ENCODE data around the gene OR10A2.
"Not testable (repeated sequence)": the region's sequence is repeated elsewhere in the genome, so short reads cannot be mapped to it uniquely, and the experiment has no call there.

OR10A2 gene, protein sequence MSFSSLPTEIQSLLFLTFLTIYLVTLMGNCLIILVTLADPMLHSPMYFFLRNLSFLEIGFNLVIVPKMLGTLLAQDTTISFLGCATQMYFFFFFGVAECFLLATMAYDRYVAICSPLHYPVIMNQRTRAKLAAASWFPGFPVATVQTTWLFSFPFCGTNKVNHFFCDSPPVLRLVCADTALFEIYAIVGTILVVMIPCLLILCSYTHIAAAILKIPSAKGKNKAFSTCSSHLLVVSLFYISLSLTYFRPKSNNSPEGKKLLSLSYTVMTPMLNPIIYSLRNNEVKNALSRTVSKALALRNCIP

GRCh38 chr11:6862961-6863360 lies at the start of gene OR10A2:
Gene OR10A2 (plus strand): TSS chr11:6863057. CDS start chr11:6869755, 6,698 bp downstream.
- DNase-seq, result no peak

GRCh38 chr11:6813656-6814055 lies 49.2 kb upstream of the OR10A2 start:
- no peak for DNase-seq

DNA sequence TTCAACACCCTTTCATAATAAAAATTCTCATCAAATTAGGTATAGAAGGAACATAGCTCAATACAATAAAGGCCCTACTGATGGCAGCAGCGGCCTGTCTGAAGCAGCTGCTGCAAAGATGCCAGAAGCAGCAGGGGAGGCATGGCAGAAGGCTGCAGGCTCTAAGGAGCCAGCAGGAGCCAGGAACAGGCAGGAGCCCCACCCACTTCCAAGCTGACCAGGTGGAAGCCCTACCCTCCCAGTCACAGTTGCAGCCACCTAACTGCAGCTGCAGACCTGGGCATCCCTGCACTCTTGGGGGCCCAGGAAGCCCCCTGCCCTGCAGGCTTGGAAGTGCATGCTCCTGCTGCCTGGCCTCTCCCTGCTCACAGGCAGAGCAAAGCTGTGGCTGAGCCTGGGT lies 45.2 kb upstream of the OR10A2 start:
- no peak for DNase-seq

DNA sequence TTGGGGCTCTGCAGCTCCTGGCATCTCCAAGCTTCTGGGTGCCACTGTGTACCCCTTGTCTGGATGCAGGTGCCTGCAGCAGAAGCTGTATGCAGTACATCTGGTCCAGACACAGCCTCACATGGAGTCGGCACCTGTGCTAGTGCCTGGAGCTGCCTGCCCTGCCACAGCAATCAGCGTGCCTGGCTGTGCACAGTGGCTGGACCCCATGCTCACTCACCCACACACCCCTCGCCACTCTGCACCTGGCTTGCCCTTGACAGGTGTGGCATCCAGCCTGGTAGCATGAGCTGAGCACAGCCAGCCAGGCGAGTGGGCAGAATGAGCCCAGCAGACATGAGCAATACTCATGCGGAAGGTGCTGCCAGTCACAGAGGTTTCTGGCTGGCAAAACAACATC lies 43.9 kb upstream of the OR10A2 start:
- no peak for DNase-seq

- DNase-seq, result no peak
Measured at GRCh38 chr11:6824136-6824823, 38.6 kb upstream of the OR10A2 start.

GRCh38 chr11:6825231-6825744 lies 37.6 kb upstream of the OR10A2 start:
- no peak for DNase-seq

DNA sequence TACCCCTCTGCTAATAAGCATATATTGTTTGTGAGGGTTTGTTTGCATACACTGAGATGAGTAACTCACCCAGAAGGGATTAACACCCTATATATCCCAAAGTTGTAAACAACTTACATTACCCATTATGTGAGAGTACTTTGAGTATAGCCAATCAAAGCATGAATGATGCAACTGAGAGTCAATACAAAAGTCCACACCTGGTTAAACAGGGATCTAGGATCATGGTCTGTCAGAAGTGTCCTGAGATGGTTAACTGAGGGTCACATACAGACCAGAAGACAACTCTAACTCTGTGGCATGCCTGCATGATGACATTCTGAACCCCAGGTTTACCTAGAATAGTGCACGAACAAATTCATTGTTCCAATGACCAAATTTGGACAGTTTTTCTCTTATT lies 34.8 kb upstream of the OR10A2 start:
- DNase-seq, result no peak

DNA sequence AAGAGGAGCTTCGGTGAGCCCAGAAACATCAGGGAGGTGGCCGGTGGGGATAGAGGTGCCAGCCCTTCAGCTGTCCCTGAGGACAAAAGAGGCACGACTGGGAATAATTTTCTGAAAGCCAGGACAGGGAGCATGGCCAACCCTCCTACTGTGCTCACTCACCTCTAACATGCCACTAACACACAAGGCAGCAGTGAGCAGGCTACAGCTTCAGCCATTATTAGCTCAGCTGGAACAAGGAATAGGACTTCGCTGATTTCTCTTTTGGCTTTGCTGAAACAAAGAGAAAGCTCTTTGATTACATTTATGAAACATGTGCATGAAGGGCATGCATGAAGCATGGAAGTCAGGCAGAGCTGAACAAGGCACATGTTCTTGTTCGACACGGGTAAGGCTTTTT lies 29.5 kb upstream of the OR10A2 start:
- no peak for DNase-seq

DNA sequence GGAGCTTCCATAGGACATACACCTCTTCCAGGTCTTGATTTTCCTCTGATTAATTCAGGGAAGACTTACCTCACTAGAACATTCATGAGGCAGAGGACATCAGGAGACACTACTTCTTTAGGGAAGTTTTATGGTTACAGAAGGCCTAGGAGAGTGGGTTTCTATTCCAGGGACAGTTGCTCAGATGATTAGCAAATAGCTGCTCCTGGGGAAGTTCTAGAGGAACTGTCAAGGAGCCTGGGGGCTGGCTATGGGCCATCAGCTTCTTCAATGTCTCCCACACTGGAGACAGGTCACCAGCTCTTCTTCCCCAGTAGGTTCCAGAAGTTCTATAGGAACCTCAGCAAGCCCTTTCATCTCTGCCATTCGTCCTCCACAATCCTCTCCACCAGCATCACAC lies 28.8 kb upstream of the OR10A2 start:
- no peak for DNase-seq

DNA sequence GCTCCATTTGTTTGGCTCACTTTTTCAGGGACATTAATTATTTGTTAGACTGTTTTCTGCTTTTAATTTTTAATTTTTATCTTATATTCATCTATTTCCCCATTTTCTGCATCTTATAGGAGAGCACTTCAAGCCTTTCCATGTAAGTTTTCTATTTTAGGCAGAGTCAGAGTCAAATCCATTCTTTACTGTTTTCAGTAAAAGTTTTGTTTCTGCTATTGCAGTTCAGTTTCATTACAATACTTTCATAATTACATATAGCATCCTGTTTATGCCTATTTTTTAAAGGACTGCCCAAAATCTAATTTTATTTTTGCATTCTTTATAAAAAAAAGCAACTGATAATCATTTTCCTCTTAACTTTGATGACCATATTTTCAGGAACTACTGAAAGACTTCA lies 21.2 kb upstream of the OR10A2 start:
- no peak for DNase-seq

GRCh38 chr11:6843670-6844069 lies 19.2 kb upstream of the OR10A2 start:
- DNase-seq, result no peak

DNA sequence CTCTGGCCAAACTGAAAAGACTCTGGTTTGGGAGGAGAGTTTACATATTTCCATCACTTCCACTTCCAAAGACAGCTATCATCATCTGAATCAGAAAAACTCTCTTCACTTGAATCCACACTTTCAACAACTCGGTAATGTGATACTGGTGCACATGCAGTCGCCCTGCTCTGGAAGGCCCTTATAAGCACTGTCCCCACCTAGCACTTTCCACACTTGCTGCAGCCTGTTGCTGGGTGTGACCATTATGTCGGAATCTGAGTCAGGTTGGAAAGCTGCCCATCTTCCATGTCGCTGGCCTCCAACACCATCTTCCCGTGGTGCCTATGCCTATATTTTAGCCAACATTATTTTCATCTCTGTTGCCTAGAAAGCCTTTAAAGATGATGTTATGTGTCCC lies 18.5 kb upstream of the OR10A2 start:
- no peak for DNase-seq

DNA sequence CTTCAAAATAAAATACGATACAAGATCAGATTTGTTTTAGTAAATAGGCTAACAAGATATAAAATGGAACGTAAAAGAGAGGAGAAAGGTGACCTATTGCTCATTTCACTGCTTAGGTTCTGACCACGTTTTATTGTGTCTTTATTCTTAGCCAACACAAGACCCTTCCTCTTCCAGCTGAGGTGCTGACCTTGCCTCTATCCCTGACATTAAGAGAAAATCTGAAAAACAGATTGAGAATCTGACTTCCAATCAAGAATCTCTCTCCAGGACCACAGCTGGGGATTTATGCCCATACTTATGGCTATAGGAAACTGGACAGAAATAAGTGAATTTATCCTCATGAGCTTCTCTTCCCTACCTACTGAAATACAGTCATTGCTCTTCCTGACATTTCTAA lies 17.5 kb upstream of the OR10A2 start, which contains the start of gene OR10A5:
OR10A5 (plus strand) TSS at position 301 of the 400 bp plus-strand sequence; CDS start at position 301, 0 bp downstream.
- no peak for DNase-seq

DNA sequence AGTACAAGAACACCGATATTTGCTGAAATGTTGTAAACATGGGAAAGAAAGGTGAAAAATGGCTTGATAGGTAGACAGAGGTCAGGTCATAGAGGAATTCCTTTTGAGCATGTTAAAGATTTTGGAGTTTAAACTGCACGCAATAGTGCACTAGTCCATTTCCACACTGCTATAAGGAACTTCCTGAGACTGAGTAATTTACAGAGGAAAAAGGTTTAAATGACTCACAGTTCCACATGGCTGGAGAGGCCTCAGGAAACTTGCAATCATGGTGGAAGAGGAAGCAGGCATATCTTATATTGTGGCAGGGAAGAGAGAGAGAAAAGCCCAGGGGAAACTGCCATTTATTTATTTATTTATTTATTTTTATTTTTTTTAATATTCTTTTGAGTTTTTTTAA lies 12.3 kb upstream of the OR10A2 start:
- no peak for DNase-seq

GRCh38 chr11:6854801-6855200 lies 8.1 kb upstream of the OR10A2 start:
- DNase-seq, result not testable (repeated sequence)

DNA sequence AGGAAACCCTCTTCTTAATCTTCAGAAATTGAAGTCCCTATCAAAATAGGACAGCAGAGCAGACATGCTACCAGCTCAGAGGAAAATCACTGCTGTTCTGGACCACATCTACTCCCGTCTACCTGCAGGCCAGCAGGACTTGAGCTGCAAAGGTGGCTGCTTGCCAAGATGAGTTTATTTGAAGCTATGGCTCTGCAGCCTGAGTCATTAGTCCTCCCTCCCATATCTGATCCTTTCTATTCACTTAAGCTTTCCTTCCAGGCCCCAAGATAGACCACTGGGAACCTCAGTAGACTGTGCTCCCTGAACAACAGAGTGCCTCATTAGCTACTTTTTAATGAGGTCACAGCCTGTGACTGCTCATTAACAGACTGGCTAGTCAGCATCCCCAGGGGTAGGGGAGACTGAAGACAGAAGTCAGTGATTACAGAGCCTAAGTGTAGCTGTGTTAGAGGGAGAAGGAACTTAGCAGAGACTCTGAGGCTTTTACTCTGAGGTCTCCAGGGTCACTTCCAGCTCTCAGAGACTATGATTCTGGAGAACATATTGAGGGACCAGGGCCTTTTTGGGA lies 6.8 kb upstream of the OR10A2 start:
- no peak for DNase-seq

- no peak for DNase-seq
Measured at GRCh38 chr11:6856871-6857270, 6.0 kb upstream of the OR10A2 start.

- no peak for DNase-seq
Measured at GRCh38 chr11:6864438-6864837, 1.6 kb downstream of the OR10A2 start.

- no peak for DNase-seq
Measured at GRCh38 chr11:6871278-6871677, 8.4 kb downstream of the OR10A2 start.

DNA sequence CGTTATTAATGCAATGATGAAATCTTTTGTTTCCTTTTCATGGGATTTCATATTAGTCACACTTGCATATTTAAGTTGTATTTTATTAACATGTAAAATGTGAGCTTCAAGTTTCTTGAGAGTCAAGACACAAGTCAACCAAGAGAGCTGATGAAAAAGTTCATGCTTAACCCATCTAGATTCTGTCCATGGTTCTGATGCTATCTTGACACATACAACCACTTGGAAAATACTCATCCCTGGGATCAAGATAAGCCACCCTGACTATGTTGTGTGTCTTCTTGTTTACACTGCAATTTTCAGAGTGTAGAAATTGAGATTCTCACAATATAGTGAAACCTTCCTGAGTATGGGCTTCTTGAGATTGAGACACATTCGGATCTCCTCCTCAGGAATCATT lies 12.9 kb downstream of the OR10A2 start:
- no peak for DNase-seq

DNA sequence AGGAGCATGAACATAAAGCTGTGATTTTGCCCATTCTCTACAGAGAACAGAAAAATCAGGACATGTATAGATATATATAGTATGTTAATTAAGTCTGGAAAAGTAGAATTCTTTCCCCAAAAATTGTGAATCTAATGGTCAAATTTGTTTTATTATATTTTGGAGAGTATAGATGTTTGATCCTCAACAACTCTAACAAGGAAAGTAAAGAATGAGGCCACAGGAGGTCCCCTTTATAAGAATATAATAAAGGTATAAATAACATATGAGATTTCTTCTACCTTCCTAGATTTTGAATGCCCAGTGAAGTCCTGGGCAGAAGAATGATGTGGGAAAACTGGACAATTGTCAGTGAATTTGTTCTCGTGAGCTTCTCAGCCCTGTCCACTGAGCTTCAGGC lies 13.5 kb downstream of the OR10A2 start, which contains the start of gene OR10A4:
OR10A4 (plus strand) TSS at position 301 of the 400 bp plus-strand sequence; CDS start at position 324, 23 bp downstream.
- no peak for DNase-seq

- no peak for DNase-seq
Measured at GRCh38 chr11:6876914-6877313, 14.1 kb downstream of the OR10A2 start.

DNA sequence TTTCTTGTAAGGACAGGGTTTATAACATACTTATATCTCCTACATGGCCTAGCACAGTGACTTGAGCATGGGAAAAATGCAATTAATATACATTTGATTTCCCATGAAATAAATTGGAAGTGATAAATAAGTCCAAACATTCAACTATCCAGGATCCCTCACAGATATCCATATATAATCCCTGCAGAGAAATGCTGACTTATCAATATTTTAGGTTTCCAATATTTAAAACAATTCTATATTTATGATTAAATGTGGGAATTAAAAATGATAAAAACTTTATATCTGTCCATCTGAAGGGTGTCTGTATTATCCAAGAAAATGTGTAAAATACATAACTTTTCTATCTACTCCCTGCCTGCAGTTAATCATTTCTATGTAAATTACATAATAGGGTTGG lies 19.9 kb downstream of the OR10A2 start:
- no peak for DNase-seq

GRCh38 chr11:6887711-6888110 lies 24.9 kb downstream of the OR10A2 start:
- DNase-seq, result not testable (repeated sequence)
